ENCODE data around the gene TMEM269.
"Not testable (repeated sequence)": the region's sequence is repeated elsewhere in the genome, so short reads cannot be mapped to it uniquely, and the experiment has no call there.

TMEM269 gene

DNA sequence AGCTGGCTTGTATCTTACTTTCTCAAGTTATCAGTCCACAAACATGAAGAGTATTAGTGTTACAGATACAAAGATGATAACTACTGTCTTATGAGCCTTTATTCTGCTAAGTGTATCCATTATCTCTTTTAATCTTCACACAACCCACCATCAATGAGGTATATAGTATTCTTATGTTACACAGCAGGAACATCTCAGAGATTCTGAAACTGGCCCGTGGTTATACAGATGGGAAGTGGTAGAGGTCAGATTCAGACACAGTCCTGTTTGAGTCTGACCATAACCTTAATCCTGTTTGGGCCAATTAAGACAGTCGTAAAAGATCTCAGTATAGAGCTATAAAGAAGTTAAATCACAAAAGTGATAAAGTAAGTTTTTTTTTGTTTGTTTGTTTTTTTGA lies 5.1 kb upstream of the TMEM269 start:
- DNase-seq, result peak; percentile 28

DNA sequence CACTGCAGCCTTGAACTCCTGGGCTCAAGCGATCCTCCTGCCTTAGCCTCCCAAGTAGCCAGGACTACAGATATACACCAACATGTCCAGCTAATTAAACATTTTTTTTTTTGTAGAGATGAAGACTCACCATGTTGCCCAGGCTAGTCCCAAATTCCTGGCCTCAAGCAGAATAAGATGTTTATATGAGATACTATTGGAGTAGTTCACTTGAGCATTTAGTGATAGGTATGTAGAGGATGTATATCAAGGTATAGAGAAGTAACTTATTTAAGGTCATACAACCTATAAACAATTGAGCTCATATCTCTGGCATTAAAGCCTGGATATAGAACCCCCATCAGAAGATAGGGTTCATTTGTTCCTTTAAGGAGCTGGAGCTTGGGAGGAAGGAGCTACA lies 4.6 kb upstream of the TMEM269 start:
- no peak for DNase-seq

DNA sequence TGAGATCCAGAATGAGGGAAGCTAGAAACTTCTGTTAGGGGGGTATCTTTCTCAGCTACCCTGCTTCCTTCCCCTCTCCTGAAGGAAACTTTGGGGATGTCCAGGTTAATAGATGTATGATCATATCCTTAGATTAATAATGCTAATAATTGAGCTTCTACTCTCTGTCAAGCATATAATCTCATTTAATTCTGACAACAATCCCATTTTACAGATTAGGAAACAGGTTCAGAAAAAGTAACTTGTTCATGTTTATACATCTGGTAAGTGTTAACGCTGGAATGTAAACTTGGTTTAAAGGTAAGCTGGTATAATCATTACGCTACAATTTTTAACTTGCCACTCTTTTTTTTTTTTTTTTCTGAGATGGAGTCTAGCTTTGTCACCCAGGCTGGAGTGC lies 1.7 kb upstream of the TMEM269 start:
- no peak for DNase-seq

DNA sequence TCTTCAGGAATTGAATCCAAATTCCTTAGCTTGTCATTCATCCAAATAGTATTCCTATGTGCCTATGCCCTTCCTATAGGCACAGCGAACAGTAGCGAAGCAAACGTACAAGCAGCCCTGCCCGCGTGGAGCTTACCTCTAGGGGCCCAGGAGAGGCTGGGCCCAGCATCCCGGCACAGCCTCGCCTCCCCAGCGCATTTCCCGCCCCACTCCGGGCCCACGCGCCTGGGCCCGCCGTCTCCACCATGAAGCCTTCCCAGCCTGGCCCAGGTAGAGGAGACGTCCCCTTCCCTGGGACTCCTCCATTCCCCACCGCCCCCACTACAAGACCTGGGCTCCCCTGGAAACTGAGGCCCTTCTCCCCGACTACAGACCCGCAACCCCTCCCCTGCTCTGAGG lies 245 bp upstream of the TMEM269 start:
- no peak for DNase-seq

DNA sequence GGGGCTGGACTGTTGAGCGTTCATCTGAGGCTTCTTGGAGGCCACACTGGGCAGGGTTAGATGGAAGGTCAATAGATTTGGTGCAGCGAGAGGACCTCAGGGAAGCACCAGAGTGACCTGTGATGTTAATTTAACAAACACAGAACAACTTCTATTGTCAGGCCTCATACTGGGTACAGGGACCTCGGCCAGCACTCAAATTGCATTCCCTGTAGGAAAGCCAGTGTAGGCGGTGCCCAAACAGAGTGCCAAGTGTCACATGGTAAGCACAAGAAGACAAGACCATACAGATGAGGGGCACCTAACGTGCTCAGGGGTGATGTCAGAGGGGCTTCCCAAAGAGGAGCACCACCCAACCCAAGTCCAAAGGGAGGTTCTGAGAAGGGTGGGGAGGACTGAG lies 1.3 kb downstream of the TMEM269 start:
- DNase-seq, result no peak

DNA sequence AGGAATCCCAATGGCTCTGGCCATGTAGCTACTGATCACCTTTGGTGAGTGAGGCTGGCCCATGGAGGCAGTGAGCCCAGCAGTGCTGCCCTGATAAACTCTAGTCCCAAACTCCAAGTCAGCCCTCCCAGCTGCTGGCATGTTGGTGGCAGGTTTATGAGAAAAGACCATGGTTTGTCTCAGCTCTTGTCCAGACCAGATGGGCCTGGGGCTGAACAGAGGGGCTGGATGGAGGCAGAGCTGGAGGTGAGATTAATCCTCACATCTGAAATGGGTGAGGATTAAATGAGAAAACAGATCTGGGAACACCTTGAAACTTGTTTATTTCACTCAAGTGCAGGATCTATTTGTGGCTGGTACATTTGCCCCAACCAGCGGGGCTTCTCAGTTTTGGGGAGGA lies 3.2 kb downstream of the TMEM269 start:
- no peak for DNase-seq

DNA sequence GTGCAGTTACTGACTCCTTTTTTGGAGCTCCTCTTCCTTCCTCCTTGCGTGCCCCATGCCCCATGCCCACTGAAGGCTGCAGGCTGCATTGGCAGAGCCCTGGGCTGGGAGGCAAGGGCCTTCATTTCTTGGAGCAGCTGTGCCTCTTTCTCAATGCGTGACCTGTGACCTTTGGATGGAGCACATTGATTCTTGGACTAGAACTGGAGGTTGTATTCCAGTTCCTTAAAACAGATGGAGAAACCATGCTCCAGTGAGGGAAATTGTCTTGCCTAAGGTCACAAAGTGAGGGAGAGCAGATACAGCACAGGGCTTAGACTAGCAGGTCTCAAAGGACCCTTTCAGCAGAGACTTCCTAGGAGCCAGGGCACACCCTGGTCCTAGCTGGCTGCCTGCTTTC lies 9.0 kb downstream of the TMEM269 start:
- DNase-seq, result no peak

DNA sequence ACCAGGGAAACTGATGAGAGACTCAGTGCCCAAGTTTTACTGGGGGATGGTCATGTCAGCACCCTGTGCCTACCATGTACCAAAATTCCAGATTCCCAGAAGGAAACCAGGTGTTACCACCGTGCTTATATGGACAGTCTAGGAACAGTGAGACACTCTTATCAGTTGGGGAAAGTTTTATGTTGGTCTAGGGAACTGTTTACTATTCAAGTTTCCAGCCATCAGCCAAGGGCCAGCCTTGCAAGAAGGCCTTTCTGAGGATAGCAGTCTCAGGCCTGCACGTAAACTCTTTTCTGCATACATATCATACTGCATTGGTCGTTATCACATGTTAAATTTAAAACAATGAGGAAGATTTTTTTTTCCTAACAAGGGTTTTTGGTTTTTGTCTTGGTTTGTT lies 12.6 kb downstream of the TMEM269 start:
- no peak for DNase-seq

DNA sequence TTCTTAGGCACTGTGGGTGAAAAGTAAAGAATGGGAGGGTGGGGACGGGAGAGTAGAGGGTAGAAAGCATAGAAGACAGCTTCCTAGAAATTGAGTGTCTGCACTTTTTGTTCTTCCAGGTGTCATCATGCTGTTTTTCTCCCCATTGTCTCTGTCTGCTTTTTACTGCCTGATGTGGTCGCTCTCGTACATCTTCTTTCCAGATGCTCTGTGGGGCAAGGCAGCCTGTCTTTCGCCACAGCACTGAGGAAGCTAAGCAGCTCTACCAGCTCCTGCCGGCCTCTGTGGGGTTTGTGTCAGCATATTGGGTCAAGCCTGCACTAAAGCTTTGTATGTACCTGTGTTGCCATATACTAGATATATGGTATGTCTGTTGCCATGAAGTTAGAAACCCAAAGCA lies 13.2 kb downstream of the TMEM269 start:
- no peak for DNase-seq

DNA sequence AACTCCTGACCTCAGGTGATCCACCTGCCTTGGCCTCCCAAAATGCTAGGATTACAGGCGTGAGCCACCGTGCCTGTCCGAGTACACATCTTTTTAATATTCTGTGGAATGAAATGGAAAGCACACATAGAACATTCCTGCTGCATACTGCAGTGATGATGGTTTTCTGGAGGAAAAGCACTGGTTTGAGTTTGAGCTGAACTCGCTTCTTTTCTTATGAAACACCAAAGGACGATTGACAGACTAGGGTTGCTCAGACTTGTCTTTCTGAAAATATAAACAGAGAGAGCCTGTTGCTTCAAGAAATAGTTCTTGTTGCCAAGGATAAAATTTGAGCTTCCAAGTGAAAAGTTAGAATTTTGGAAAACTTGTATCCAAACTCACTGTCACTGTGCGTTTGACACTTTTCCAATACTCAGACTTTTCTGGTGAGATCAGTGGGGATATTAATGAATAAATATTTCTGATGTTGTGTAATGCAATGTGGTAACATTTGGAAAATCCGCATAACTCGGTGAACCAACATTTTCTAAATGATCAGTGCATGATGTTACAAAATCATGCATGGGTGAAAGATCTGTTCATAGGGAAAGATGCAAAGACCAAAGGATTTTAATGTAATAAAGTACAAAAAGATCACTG lies 17.2 kb downstream of the TMEM269 start:
- no peak for DNase-seq

DNA sequence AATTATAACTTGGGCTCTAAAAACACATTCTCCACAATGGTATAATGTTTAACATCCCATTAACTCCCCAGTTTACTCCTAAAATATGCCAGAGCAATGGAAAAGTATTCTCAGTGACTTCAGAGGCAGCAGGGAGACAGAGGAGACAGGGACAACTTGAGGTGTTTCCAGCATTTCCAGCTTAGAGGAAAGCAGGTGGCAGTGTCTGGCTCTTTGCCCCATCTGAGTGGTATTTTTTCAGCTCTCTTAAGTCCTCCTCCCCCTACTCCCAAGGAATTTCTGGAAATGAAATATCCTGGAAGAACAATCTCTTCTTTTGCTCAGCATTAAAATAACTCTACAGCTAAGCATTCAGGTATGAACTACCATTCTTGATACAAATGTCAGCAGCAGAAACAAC lies 21.4 kb downstream of the TMEM269 start:
- no peak for DNase-seq

DNA sequence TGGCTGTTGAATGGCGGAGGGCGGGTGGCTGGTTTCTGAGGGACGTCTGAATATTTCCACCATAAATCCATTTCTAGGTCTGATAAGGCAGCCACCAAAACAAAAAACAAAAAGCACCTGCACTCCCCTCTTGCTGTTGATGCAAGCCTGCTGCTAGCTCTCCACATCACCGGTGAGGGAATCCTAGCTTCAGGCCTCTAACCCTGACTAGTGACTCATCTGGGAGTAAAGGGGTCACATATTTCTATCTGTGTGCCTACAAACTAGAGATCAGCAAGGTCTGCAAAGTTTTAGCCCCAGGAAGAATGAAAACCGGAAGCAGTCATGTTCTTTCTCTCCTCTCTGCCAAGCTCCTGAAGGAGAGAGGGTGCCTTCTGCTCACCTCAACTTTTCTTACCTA lies 21.8 kb downstream of the TMEM269 start:
- DNase-seq, result no peak

DNA sequence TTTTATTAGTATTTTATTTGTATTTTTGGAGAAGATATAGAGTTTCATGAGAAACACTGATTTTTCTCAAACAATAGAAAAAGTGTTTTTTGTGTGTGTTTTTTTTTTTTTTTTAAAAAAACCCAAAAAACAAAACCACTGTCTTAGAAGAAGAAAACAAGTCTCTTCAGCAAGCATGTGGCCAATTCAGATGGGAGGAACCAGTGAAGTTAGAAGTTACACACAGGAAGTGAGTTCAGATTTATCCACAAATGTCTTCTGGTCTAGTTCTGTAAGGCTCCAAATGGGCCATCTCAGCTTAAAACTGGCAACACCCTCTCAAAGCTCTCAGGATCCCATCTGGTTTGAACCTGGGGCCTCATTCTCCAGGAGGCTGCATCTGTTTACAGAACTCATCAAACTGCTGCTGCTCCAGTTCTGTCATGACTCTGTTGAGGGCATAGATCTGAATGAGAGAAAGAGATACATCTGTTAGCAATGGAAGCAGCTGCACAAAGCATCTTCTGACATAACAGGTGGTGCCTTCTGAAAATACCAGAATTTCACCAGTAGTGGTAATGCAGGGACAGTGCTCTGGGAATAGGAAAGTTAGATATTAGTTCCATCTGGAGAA lies 22.4 kb downstream of the TMEM269 start:
- no peak for DNase-seq

DNA sequence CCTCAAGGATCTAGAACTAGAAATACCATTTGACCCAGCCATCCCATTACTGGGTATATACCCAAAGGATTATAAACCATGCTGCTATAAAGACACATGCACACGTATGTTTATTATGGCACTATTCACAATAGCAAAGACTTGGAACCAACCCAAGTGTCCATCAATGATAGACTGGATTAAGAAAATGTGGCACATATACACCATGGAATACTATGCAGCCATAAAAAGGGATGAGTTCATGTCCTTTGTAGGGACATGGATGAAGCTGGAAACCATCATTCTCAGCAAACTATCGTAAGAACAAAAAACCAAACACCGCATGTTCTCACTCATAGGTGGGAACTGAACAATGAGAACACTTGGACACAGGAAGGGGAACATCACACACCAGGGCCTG lies 30.0 kb downstream of the TMEM269 start:
- DNase-seq, result not testable (repeated sequence)

DNA sequence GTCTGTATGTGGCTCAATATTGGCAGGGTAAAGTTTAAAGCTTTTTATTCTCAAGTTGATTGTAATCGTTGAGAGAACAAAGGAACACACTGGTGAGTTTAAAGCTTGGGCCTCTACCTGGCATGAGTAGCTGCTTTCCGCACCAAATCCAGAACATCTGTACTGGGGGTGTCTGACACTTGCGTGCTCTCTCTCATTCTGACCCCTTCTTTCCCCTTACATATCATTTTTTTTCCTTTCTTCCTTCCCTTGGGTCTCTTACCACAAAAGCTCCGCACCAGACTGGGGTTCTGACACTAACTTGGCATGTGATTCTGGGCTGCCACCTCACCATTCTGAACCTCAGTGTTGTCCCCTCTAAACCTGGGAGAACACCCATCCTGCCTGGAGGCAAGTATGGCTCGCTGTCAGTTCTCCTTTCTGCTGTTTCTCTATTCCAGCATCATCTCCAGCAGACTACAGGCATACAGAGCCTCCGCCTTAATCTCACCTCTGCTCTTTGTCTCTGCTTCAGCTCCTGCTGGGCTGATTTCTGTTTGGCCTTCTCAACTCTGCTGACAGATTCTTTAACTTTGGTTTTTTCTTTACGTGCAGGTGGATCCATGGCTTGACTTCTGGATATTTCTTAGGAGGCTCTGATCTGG lies 31.3 kb downstream of the TMEM269 start:
- DNase-seq, result peak; percentile 5

DNA sequence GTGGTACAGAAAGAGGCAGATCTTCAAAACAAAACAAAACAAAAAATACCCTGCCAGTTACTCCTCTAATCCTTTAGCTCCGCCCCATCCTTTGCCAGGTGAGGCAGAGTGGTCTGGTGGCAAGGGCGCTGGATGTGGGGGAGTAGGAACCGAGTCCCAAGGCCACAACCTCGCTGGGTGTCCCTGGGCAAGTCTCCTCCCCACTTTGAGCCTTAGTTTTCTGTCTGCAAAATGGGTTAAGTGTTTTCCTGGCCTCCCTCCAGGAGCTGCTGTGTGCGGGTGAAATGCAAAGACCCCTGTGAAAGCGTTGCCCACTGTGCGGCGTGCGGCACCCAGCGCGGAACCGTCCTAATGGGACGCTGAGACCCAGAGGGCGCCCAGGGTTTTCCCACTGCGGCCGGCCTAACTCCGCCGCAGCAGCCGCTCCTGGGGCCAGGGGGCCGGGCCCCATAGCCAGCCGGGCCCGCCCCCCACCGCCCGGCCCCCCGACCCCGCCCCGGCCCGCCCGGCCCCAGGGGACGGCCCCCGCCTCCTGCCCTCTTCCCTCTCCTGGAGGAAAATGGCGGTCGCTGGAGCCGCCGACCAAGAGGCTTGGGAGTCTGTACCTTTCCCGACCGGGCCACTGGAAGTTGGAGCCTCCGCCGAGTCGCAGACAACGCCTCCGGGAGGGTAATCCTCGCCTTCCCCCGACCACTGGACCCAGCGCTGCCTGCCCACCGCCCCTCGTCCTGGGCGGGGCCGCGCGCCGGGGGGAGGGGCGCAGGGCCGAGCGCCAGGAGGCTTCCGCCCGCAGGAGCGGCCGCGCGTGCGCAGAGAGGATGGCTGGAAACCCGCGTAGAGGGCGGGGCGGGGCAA lies 32.0 kb downstream of the TMEM269 start, which contains the start of the genes ERMAP and SVBP:
TSS of gene ERMAP (plus strand) at position 538 of the 855 bp plus-strand sequence. CDS start 13,327 bp downstream, outside the sequence.
TSS of gene SVBP (minus strand) at position 813 of the 855 bp plus-strand sequence. CDS start 853 bp downstream, outside the sequence.
- peak; percentile 97 for DNase-seq

DNA sequence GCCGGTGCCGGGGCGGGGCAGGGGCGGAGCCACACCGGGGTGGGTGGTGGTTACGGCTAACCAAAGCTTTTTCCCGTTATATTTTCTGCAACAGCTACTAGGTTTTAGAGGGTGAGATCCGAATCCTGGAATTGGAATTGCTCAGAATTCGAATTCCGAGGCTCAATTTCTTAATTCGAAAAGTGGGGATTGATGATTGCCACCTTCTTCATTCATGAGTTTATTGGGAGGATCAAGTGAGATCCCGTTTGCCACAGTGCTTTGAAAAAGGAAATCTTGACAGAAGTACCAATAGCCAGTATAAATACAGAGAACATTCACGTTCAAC lies 32.6 kb downstream of the TMEM269 start:
- no peak for DNase-seq

DNA sequence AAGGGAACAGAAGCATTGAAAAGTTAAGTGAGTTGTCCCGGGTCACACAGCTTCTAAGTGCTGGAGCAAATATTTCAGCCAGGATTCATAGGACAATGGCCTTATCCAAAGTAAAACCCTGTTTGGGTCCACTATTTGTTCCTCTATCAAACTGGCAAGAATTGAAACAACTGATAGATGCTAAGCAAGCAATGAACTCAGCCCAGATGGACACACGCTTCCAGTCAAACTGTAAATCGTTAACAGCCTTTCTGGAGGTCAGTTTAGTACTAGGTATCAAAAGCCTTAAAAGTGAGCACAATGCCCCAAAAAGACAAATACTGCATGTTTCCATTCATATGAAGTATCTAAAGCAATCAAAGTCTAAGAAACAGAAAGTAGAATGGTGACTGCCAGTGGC lies 33.2 kb downstream of the TMEM269 start:
- no peak for DNase-seq

DNA sequence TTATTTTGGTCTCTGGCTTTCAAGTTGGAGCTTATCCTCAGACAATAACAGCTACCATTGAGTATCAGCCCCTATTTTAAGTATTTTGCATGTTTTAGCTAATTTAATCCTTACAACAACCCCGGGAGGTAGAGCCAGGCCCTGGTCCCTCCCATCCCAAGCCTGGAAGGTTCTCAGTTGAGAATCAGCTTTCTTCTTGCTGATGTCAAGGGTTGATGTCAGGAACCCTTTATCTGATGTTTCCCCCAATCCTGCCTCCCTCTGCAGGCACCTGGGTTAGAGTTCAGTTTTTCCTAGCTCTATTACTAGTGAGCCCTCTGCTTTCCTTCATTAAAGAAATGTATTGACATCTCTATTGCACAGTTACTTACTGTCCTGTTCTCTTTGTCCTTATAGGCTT lies 36.0 kb downstream of the TMEM269 start:
- no peak for DNase-seq

DNA sequence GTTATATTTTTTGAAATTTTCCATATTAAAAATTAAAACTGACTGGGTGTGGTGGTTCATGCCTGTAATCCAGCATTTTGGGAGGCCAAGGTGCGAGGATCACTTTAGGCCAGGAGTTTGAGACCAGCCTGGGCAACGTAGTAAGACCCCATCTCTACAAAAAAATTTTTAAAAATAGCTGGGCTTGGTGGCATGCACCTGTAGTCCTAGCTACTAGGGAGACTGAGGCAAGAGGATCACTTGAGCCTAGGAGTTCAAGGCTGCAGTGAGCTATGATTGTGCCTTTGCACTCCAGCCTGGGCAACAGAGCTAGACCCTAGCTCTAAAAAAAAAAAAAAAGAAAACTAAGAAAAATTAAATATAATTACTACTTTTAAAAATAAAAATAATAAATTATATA lies 36.9 kb downstream of the TMEM269 start:
- no peak for DNase-seq

DNA sequence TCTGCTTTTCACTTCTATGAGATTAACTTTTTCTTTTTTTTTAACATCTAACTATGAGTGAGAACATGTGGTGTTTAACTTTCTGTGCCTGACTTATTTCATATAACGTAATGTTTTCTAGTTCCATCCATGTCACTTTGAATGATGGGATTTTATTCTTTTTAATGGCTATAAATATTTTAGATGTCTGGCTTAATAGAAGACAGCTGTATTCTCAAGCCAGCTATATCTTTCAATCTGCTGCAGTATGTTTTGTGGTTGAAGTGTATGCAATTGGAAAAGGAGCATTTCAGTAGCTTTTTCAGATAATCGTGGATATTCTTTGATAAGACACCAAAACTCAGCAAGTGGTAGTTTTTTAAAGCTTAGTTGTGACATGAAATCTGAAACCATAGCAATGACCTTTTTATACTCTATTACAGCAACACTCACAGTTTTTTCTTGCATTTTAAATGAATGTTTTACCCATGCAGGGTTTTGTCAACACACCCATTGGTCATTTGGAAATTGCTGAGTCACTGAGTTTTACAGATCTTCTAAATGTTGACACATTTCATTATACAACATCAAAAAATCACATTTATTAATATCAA lies 38.1 kb downstream of the TMEM269 start:
- peak; percentile 7 for DNase-seq

DNA sequence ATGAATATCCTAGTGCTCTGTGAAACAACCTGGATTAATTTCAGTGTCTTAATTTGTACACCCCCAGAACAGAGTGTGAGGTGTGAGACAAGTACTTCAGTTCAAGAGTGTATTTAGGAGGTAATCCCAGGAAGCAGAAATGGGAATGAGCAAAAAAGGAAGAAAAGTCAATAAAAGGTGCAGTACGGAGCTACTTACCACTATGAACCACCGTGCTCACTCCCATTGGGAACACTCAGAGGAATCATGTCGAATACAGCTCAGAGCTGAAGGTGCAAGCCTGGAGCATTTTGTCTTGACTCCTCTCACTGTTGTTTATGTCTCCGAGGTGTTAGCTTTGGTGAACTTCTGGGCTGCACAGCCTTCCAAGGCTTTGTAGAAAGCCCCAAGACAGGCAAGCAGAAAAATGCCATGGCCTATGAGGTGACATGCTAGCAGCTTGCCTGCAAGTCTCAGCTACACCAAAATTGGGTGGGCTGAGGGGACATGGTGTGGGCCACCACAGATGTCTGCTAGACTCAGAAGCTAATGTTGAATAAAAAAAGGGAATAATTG lies 39.8 kb downstream of the TMEM269 start:
- no peak for DNase-seq
